ENCODE measurements around the gene CACNA1C. TPM values are rescaled to one million over a fixed set of nuclear protein-coding genes. Genes with fewer than 3 reads are reported as not detected.
A peak's percentile ranks its signal among the peaks of the same experiment; 100 is the strongest.

Gene CACNA1C
- total RNA-seq, 1 donor from 2014 or later: 1.6 TPM

DNA sequence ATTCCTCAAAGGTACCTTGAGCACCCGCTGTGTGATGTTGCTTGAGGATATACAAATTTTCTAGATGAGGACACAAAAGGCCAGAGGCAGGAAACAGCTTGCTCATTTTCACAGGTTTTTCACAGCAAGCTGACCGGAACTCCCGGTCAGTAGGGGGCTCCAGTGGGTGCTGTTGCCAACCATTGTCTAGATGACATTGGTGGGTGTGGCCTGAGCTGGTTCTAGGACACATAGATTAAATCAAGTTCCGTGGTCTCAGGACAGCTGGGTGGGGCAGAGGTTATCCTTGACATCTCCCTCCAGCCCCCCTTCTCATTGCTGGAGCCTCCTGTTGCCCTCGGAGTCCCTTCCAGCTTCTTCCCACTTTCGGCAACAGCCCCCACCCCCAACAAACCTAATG, 588.4 kb downstream of the CACNA1C start:
- TF ChIP-seq CTCF (conservative IDR thresholded peaks at IDR 0.05): peak; percentile 40
- H3K27ac Mint-ChIP-seq (ENCODE audit: unreplicated experiment): no peak overlapping the region
- peaks cover 4% of the 10 kb centered on the region for H3K27me3 Mint-ChIP-seq (ENCODE audit: low read depth)
- peaks cover 17% of the 10 kb centered on the region for H3K4me1 Mint-ChIP-seq
- no peak overlapping the region for H3K4me3 Mint-ChIP-seq
- H3K9me3 Mint-ChIP-seq: no peaks in the 10 kb centered on the region
- peak; percentile 20 for DNase-seq (ENCODE audit: low read depth, low spot score)
- H3K36me3 Mint-ChIP-seq (ENCODE audit: low read depth): no peaks in the 10 kb centered on the region

DNA sequence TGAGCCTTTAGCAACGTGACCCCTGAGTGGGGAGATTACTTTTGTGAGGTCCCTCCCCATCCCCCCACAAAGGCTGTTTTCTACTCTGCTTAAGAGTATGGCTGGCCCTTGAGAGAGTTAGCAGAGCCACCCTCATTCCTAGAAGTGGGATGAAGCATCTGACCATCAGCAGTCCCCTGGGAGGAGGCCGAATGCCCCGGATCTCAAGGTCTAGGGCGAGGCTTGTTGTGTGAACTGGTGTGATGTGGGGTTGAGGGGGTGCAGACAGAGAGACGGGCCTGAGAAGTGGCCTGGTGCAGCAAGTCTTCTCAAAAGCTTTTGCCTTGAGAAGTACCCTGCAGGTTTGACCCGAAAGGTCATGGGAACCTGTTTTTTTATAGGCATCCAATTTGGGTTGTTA, 589.0 kb downstream of the CACNA1C start:
- Mint-ChIP-seq H3K27ac (ENCODE audit: unreplicated experiment) (no peak overlapping the region), H3K4me3 (no peak overlapping the region), H3K27me3 (ENCODE audit: low read depth) (peaks cover 4% of the 10 kb centered on the region), H3K9me3 (no peaks in the 10 kb centered on the region), H3K4me1 (peaks cover 17% of the 10 kb centered on the region), H3K36me3 (ENCODE audit: low read depth) (no peaks in the 10 kb centered on the region)
- no peak for DNase-seq (ENCODE audit: low read depth, low spot score)
- no peak for TF ChIP-seq CTCF (conservative IDR thresholded peaks at IDR 0.05)

GRCh38 chr12:2642176-2642892, 589.5 kb downstream of the CACNA1C start:
- TF ChIP-seq CTCF (conservative IDR thresholded peaks at IDR 0.05): no peak
- Mint-ChIP-seq H3K27ac (ENCODE audit: unreplicated experiment) (no peak overlapping the region), H3K9me3 (no peaks in the 10 kb centered on the region), H3K36me3 (ENCODE audit: low read depth) (no peaks in the 10 kb centered on the region), H3K4me1 (peaks cover 17% of the 10 kb centered on the region), H3K27me3 (ENCODE audit: low read depth) (peaks cover 4% of the 10 kb centered on the region), H3K4me3 (no peak overlapping the region)
- no peak for DNase-seq (ENCODE audit: low read depth, low spot score)

DNA sequence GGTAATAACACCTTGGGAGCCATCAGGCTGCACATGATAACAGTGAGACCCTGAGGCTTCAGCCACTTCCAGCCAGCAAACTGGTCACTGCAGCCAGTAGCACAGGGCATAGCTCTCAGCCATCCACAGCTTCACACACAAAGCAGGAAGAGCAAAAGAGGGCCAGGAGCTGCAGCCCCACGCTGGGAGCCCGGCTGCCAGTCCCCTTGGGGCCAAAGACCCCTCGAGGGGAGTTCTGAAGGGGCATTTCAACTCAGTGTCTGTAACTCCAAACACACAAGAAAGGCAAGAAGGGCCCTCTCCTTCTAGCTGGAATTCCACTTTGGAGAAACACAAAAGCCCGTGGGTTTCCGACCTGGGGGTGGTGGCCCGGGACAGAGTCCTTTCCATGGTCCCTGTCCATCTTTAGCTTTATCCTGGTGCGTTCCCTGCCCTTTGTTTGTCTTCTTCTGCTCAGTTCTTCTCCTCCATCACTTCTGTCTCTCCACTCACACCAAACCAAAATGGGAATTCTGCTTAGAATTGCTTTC, 590.2 kb downstream of the CACNA1C start:
- no peaks in the 10 kb centered on the region for H3K36me3 Mint-ChIP-seq (ENCODE audit: low read depth)
- no peak overlapping the region for H3K4me3 Mint-ChIP-seq
- H3K27me3 Mint-ChIP-seq (ENCODE audit: low read depth): peaks cover 4% of the 10 kb centered on the region
- H3K27ac Mint-ChIP-seq (ENCODE audit: unreplicated experiment): no peak overlapping the region
- H3K4me1 Mint-ChIP-seq: peaks cover 17% of the 10 kb centered on the region
- TF ChIP-seq CTCF (conservative IDR thresholded peaks at IDR 0.05): no peak
- H3K9me3 Mint-ChIP-seq: no peaks in the 10 kb centered on the region
- DNase-seq (ENCODE audit: low read depth, low spot score): no peak

DNA sequence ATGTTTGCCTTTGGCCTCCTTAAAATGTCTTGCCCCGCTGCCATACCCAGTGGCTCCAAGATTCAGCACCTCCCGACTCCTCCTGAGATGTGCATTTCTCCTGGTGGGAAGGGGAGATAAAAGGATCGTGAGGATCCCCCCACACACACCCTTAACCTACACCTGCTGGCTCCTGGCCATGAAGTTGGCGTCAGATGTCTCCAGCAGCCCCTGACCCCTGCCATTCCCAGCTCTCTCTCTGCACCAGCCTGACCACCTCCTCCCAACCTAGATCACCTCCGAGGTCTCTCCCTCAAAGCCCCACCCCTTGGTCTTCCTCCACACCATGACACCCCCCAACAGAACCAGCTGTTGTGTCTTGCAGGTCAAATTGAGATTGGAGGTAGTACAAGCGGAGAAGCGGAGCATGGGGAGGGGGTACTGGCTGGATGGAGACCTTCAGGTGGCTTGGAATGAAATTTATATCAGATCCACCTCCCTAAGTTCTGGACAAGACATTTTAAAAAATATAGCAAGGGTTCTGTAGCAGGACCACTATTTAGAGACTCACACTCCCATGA, 590.9 kb downstream of the CACNA1C start:
- Mint-ChIP-seq H3K4me1 (peaks cover 17% of the 10 kb centered on the region), H3K9me3 (no peaks in the 10 kb centered on the region), H3K27ac (ENCODE audit: unreplicated experiment) (no peak overlapping the region), H3K4me3 (no peak overlapping the region), H3K27me3 (ENCODE audit: low read depth) (peaks cover 4% of the 10 kb centered on the region), H3K36me3 (ENCODE audit: low read depth) (no peaks in the 10 kb centered on the region)
- TF ChIP-seq CTCF (conservative IDR thresholded peaks at IDR 0.05): no peak
- DNase-seq (ENCODE audit: low read depth, low spot score): no peak
